NCI-H2171 treated with DMSO at 0.1 percent for 48 hours (cell line): ENCODE measurements around the gene NUDT3.
"Not testable (repeated sequence)": the region's sequence is repeated elsewhere in the genome, so short reads cannot be mapped to it uniquely, and the experiment has no call there.

Experiments used
- DNase-seq: peaks from one replicate; lab custom pipeline; 2025; lab: John Stamatoyannopoulos, UW

NUDT3 gene

GRCh38 chr6:34392497-34393190, at the start of gene NUDT3:
Gene NUDT3 (minus strand): TSS chr6:34392669. CDS start chr6:34392362, 307 bp downstream.
- peak; percentile 95 for DNase-seq

- no peak for DNase-seq
These were observed 49.1 kb upstream of the NUDT3 start for GRCh38 chr6:34441526-34441925.

- DNase-seq = no peak
These were observed 47.0 kb upstream of the NUDT3 start for GRCh38 chr6:34439442-34439841.

GRCh38 chr6:34438705-34439104, 46.2 kb upstream of the NUDT3 start:
- DNase-seq = no peak

GRCh38 chr6:34437644-34437970, 45.1 kb upstream of the NUDT3 start:
- no peak for DNase-seq

GRCh38 chr6:34436803-34437643, 44.6 kb upstream of the NUDT3 start:
- DNase-seq = no peak

GRCh38 chr6:34435916-34436315, 43.4 kb upstream of the NUDT3 start:
- DNase-seq = no peak

GRCh38 chr6:34425498-34426410, 33.3 kb upstream of the NUDT3 start, which contains the start of gene RPS10:
Gene RPS10 (minus strand): TSS chr6:34426069. CDS start chr6:34425221, 848 bp downstream.
- DNase-seq = peak; percentile 94

GRCh38 chr6:34425132-34425497, 32.6 kb upstream of the NUDT3 start:
- no peak for DNase-seq

- no peak for DNase-seq
These were observed 32.0 kb upstream of the NUDT3 start for GRCh38 chr6:34424200-34425131.

GRCh38 chr6:34423254-34423653, 30.8 kb upstream of the NUDT3 start:
- DNase-seq = no peak

GRCh38 chr6:34418367-34418766, 25.9 kb upstream of the NUDT3 start:
- no peak for DNase-seq

- DNase-seq = no peak
These were observed 24.5 kb upstream of the NUDT3 start for GRCh38 chr6:34416877-34417371.

- peak; percentile 77 for DNase-seq
These were observed 22.8 kb upstream of the NUDT3 start for GRCh38 chr6:34414999-34415858.

- DNase-seq = no peak
These were observed 20.3 kb upstream of the NUDT3 start for GRCh38 chr6:34412643-34413214.

- no peak for DNase-seq
These were observed 19.5 kb upstream of the NUDT3 start for GRCh38 chr6:34412016-34412415.

- not testable (repeated sequence) for DNase-seq
These were observed 15.4 kb upstream of the NUDT3 start for GRCh38 chr6:34407915-34408314.

- DNase-seq = no peak
These were observed 4.0 kb upstream of the NUDT3 start for GRCh38 chr6:34396518-34396917.

GRCh38 chr6:34393966-34394305, 1.5 kb upstream of the NUDT3 start:
- DNase-seq = no peak
